Panc1 (cell line): ENCODE data around the gene TMEM184C. TPM values are rescaled to one million over a fixed set of nuclear protein-coding genes. Genes with fewer than 3 reads are reported as not detected.

Experiments used
- ATAC-seq: fragments of 200-7000 bp; cut with Tn5 transposase; 2 replicates; pipeline ENCODE4 v1.9.1; 2020; ENCODE audit warnings: mild to moderate bottlenecking, moderate library complexity
- BruUV-seq: library from RNA; stranded (reverse); fragments of 400-500 nt; replicated peaks from 2 replicates; lab custom pipeline; 2021; lab: Mats Ljungman, UMichigan
- CTCF ChIA-PET: fragments of 300-600 bp; sonication (Branson Sonifier 250); formaldehyde crosslinking; loops from one replicate; lab custom pipeline; 2022; ENCODE audit warnings: antibody characterized with exemption; lab: Charles Lee
- POLR2A ChIA-PET: fragments of 300-600 bp; sonication (Branson Sonifier 250); formaldehyde crosslinking; loops from one replicate; lab custom pipeline; 2022; ENCODE audit warnings: antibody characterized with exemption; lab: Charles Lee
- DNase-seq: peaks from one replicate; pipeline ENCODE4 v3.0.0-alpha.2; 2010; ENCODE audit warnings: low read depth, low spot score
- H3K27ac ChIP-seq: 2 replicates; pipeline ENCODE4 v1.5.1; 2011; ENCODE audit warnings: mild to moderate bottlenecking, low read length, inconsistent platforms
- H3K27me3 ChIP-seq: fragments of 200-500 bp; sonication (Bioruptor generic); 2 replicates; pipeline ENCODE4 v1.6.0; 2014; ENCODE audit warnings: low read length, inconsistent platforms; ENCODE audit not compliant: control insufficient read depth, insufficient read depth
- H3K36me3 ChIP-seq: fragments of 200-500 bp; sonication (Bioruptor generic); 2 replicates; pipeline ENCODE4 v1.5.1; 2014; ENCODE audit warnings: inconsistent platforms, mild to moderate bottlenecking, low read length, moderate library complexity; ENCODE audit not compliant: control insufficient read depth, insufficient read depth
- H3K4me1 ChIP-seq: 2 replicates; pipeline ENCODE4 v1.5.1; 2011; ENCODE audit warnings: inconsistent platforms, mild to moderate bottlenecking, low read length, moderate library complexity; ENCODE audit not compliant: control insufficient read depth, insufficient read depth
- H3K4me3 ChIP-seq, 2 experiments: 2 replicates each; pipeline ENCODE4 v1.5.1; 2011 to 2012; ENCODE audit warnings: low read depth in 2 of 2, low read length in 2 of 2, mild to moderate bottlenecking in 2 of 2, inconsistent platforms in 1 of 2, moderate library complexity in 1 of 2
- H3K9me3 ChIP-seq: fragments of 200-500 bp; sonication (Bioruptor generic); 2 replicates; pipeline ENCODE4 v1.5.1; 2014; ENCODE audit warnings: low read depth, mild to moderate bottlenecking, inconsistent platforms, low read length, moderate library complexity; ENCODE audit not compliant: control insufficient read depth, insufficient read depth
- CTCF ChIP-seq: fragments of 450-650 bp; IDR thresholded peaks from 2 replicates; pipeline ENCODE4 v1.5.1; 2017; ENCODE audit warnings: mild to moderate bottlenecking
- POLR2AphosphoS5 ChIP-seq: IDR thresholded peaks from 2 replicates; pipeline ENCODE4 v1.6.1; 2012; ENCODE audit warnings: mild to moderate bottlenecking, low read depth, low read length, moderate library complexity
- SIN3A ChIP-seq: IDR thresholded peaks from 2 replicates; pipeline ENCODE4 v1.6.1; 2012; ENCODE audit warnings: low read depth, mild to moderate bottlenecking, low read length, moderate library complexity, borderline replicate concordance; ENCODE audit not compliant: insufficient read depth
- TCF7L2 ChIP-seq: IDR thresholded peaks from 2 replicates; pipeline ENCODE4 v1.6.1; 2011; ENCODE audit warnings: mild to moderate bottlenecking, low read depth, low read length, inconsistent platforms
- in situ Hi-C: cut with HindIII; loops from 2 replicates; pipeline ENCODE4 v1.10.0; 2016; ENCODE audit warnings: low sequenced_read_pairs, low pct_unique_long_range_greater_than_20kb
- intact Hi-C: fragments of 100-400 bp; cut with micrococcal nuclease; formaldehyde crosslinking; loops from one replicate; pipeline ENCODE4 v1.10.0; 2022; ENCODE audit not compliant: unreplicated experiment
- total RNA-seq: library from RNA; stranded (reverse); gene quantifications from one replicate; pipeline ENCODE4 v1.2.1, GENCODE V29; 2021; ENCODE audit not compliant: unreplicated experiment
- TF ChIP-seq, protein P1 (sequence below), 2 experiments: IDR thresholded peaks; 2 replicates each; pipeline ENCODE4 v1.6.1; 2011 to 2012; ENCODE audit warnings: low read depth in 2 of 2, control low read depth in 1 of 2, low read length in 1 of 2, mild to moderate bottlenecking in 1 of 2, moderate library complexity in 1 of 2; ENCODE audit not compliant: insufficient read depth in 1 of 2

Gene TMEM184C
- total RNA-seq, 1 experiment from 2014 or later: 26.5 TPM

DNA sequence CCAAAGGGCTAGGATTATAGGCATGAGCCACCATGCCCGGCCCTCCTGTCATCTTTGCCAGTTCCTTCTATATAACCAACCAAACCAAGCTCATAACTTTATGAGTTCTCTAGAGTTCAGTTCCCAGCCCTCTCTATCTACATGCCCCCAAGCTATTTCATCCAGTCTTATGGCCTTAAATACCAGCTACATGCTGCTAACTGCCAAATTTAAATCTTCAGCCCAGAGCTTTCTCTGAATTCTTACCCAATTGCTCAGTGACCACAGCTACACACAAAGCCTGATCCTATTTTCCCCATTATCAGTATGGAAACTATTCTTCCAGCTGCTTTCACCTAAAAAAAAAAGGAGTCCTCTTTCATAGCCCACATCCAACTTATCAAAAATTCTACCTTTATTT lies 23.1 kb downstream of the TMEM184C start:
- ATAC-seq (no peak), DNase-seq (no peak)
- Histone ChIP-seq H3K4me3 (no peak overlapping the region), H3K4me1 (no peaks in the 10 kb centered on the region), H3K36me3 (peaks cover 3% of the 10 kb centered on the region; the same call in 1 of the 2 replicates), H3K27ac (no peak overlapping the region), H3K27me3 (no peaks in the 10 kb centered on the region), H3K9me3 (no peaks in the 10 kb centered on the region)
- intact Hi-C loops: no loop called here
- no TSS peak for BruUV-seq
- TF ChIP-seq SIN3A (no peak), POLR2AphosphoS5 (no peak), TCF7L2 (no peak), CTCF (no peak)
- TF ChIP-seq, protein P1, sequence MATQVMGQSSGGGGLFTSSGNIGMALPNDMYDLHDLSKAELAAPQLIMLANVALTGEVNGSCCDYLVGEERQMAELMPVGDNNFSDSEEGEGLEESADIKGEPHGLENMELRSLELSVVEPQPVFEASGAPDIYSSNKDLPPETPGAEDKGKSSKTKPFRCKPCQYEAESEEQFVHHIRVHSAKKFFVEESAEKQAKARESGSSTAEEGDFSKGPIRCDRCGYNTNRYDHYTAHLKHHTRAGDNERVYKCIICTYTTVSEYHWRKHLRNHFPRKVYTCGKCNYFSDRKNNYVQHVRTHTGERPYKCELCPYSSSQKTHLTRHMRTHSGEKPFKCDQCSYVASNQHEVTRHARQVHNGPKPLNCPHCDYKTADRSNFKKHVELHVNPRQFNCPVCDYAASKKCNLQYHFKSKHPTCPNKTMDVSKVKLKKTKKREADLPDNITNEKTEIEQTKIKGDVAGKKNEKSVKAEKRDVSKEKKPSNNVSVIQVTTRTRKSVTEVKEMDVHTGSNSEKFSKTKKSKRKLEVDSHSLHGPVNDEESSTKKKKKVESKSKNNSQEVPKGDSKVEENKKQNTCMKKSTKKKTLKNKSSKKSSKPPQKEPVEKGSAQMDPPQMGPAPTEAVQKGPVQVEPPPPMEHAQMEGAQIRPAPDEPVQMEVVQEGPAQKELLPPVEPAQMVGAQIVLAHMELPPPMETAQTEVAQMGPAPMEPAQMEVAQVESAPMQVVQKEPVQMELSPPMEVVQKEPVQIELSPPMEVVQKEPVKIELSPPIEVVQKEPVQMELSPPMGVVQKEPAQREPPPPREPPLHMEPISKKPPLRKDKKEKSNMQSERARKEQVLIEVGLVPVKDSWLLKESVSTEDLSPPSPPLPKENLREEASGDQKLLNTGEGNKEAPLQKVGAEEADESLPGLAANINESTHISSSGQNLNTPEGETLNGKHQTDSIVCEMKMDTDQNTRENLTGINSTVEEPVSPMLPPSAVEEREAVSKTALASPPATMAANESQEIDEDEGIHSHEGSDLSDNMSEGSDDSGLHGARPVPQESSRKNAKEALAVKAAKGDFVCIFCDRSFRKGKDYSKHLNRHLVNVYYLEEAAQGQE (IDR thresholded peaks at IDR 0.05; ENCODE audit: insufficient read depth in 1 of 2, low read depth in 2 of 2, low read length in 1 of 2): no peak
- CTCF ChIA-PET: no interaction called here
- in situ Hi-C loops: no loop called here
- POLR2A ChIA-PET: no interaction called here

GRCh38 chr4:147643616-147644015 lies 26.4 kb downstream of the TMEM184C start:
- Histone ChIP-seq H3K36me3 (no peaks in the 10 kb centered on the region), H3K27ac (no peak overlapping the region), H3K9me3 (no peaks in the 10 kb centered on the region), H3K4me3 (no peak overlapping the region), H3K27me3 (no peaks in the 10 kb centered on the region), H3K4me1 (no peaks in the 10 kb centered on the region)
- in situ Hi-C loops (no loop called here), intact Hi-C loops (no loop called here)
- ATAC-seq: no peak
- TF ChIP-seq CTCF (no peak), TCF7L2 (no peak)
- POLR2A ChIA-PET: no interaction called here
- BruUV-seq: no TSS peak
- DNase-seq: no peak
- CTCF ChIA-PET: no interaction called here
